Stimulated activated CD4-positive, alpha-beta T cell treated with anti-CD3 and anti-CD28 coated beads, Interleukin-15, amount 100 ng/mL, for 24 hours (primary cell): ENCODE results near the gene ZNF853.
A peak's percentile ranks its signal among the peaks of the same experiment; 100 is the strongest.
"Not testable (repeated sequence)": the region's sequence is repeated elsewhere in the genome, so short reads cannot be mapped to it uniquely, and the experiment has no call there.

Experiments
- DNase-seq: peaks from one replicate; pipeline ENCODE4 v3.0.0-alpha.2; 2020

The ZNF853 gene

DNA sequence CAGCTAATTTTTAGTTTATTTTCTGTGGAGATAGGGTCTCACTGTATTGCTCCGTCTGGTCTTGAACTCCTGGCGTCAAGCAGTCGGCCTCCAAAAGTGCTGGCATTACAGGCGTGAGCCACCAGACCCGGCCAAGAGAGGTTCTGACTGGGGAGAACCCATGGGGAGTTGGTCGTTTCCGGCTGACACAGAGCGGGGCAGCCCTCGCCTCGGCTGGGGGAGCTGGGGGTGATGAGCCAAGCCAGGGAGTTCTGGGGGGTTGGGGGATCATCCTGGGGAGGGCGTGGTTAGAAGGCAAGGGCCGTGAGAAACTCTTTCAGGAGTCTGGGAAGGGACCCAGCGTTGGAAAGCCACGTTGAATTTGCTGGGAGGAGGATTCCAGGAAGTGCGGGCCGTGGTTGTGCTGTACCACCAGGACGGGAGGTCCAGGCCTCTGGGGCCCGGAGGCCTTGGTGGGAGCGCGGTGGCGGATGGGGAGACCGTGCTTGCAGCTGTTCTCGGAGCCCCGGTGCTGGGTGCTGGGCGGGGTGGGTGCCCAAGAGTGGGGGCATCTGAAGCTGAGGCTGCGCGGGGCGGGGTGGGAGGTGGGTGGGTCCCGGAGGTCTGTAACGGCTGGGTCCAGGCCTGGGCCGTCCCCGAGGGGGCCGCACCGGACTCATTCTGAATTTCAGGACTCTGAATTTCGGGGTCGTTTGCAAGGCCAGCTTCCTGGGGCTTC, 8.4 kb upstream of the ZNF853 start:
- DNase-seq = no peak

GRCh38 chr7:6607651-6608051, 7.8 kb upstream of the ZNF853 start:
- no peak for DNase-seq

- no peak for DNase-seq
Observed at GRCh38 chr7:6608081-6608480, 7.3 kb upstream of the ZNF853 start.

- no peak for DNase-seq
Observed at GRCh38 chr7:6608794-6609193, 6.6 kb upstream of the ZNF853 start.

DNA sequence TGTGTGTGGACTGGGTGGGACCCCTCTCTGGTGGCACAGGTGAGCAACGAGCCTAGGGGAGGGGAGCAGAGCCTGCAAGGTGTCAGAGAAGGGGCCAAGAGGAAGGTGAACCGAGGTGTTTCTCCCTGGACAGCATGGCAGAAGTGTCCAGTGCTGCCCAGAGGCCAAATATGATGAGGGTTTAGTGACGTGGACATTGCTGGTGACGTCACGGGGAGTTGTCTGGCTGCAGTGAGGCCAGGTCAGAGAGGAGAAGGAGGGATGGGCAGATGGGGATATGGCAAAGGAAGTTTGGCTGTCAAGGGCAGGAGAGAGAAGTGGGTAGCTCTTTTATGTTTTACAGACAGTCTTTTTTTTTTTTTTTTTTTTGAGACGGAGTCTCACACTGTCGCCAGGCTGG, 2.6 kb upstream of the ZNF853 start:
- no peak for DNase-seq

GRCh38 chr7:6613706-6614105, 1.7 kb upstream of the ZNF853 start:
- no peak for DNase-seq

GRCh38 chr7:6615723-6616555, 529 bp downstream of the ZNF853 start:
- DNase-seq = peak; percentile 16

DNA sequence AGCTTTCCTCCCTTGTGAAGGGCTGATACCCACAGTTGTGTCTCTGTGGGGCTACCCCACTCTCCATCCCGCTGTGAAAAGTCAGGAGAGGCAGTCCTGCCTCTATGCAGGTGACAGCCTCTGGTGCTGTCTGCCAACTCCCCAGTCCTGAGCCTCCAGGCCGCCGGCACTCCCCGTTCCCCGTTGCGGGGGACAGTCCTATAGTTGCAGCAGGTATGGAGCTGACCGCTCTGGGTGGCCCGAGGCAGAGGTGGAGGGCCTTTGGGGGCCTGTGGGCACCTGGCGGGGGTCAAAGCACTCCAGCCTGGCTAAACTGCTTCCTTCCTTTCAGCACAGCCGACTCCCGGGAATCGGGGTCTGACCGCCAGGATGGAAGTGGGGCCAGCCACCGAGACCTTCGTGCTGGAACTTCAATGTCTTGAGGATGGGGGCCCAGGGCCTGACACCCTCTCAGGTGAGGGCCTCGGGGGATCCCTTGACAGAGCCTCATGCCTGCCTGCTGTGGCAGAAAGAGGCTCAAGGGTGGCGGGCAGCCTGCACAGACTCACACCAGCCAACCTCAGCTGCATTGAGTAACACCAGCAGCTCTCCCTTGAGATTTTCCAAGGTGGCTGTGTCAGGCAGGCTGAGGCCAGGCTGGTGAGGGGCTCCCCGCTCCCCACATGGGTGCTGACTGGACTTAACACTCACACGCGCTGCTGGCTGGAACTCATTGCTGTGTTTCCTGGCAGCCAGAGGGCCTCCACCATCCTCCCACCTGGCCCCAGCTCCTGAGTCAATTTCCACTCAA, 1.6 kb downstream of the ZNF853 start:
- DNase-seq = no peak

- no peak for DNase-seq
Observed at GRCh38 chr7:6618621-6619020, 3.2 kb downstream of the ZNF853 start.

- DNase-seq = no peak
Observed at GRCh38 chr7:6619961-6620360, 4.6 kb downstream of the ZNF853 start.

GRCh38 chr7:6621195-6622133, 6.1 kb downstream of the ZNF853 start:
- DNase-seq = no peak

DNA sequence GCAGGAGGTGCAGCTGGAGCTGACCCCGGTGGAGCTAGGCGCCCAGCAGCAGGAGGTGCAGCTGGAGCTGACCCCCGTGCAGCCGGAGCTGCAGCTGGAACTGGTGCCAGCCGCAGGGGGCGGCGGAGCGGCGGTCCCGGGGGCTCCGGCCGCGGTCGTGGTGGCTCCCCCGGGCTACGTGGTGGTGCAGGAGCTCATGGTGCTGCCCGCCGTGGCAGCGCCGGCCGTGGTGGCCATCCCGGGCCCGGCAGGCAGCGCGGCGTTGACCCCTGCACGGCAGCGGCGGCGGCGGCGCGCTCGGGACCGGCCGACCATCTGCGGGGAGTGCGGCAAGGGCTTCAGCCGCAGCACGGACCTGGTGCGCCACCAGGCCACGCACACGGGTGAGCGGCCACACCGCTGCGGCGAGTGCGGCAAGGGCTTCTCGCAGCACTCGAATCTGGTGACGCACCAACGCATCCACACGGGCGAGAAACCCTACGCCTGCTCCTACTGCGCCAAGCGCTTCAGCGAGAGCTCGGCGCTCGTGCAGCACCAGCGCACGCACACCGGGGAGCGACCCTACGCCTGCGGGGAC, 6.8 kb downstream of the ZNF853 start:
- DNase-seq = no peak

DNA sequence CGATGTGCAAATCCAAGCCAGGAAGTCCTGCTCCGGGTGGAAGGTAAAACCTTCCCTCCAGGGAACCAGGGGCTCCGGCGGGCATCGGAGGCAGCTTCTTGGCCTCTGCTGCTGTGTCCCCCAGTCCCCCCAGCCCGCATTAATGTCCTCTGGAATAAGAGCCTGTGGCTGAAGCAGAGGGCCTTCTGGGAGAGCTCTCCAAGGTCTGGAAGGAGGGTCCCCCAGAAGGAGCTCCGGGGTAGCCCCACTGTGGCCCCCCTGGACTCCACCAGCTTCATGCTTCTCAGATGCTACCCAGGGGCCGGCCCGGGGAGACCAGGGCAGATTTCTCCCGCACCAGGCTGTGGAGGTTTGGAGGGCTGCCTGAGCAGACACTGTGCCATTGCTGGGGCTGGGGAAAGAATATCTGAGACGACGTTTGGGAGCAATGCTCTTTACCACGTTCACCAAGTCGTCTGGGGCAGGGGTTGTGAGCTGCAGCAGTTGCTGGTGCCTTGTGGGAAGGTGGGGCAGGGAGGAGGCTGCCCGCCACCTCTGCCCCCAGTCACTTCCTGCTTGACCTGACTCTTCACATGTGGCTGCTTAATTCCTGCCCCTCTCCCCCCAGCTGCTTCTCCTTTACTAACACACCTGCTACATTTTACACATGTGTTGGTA, 8.3 kb downstream of the ZNF853 start:
- DNase-seq = peak; percentile 18

GRCh38 chr7:6624246-6624611, 8.8 kb downstream of the ZNF853 start:
- DNase-seq = no peak

GRCh38 chr7:6628045-6628444, 12.6 kb downstream of the ZNF853 start:
- DNase-seq = no peak

GRCh38 chr7:6630007-6630849, 14.8 kb downstream of the ZNF853 start:
- no peak for DNase-seq

DNA sequence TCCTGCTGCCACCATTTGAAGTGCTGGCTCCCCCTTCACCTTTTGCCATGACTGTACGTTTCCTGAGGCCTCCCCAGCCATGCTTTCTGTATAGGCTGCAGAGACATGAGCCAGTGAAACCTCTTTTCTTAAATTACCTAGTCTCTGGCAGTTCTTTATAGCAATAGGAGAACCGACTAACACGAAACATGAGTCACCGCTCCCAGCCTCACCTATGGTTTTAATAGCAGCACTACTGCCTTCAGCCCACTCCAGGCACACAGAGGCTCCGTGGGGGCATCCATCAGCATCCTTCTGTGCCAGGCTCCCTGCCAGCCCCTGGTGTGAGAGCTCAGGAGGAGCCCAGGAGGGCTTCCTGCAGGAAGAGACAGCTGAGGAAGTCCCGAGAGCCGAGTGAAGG, 16.2 kb downstream of the ZNF853 start:
- DNase-seq = peak; percentile 14

- DNase-seq = no peak
Observed at GRCh38 chr7:6634021-6634420, 18.6 kb downstream of the ZNF853 start.

DNA sequence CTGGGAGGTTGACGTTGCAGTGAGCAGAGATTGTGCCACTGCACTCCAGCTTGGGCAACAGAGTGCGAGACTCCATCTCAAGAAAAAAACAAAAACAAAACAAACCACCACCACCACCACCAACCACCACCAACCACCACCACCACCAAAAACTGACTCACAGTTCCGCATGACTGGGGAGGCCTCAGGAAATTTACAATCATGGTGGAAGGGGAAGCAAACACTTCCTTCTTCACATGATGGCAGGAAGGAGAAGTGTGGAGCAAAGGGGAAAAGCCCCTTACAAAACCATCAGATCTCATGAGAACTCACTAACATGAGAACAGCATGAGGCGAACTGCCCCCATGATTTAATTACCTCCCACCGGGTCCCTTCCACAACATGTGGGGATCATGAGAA, 19.6 kb downstream of the ZNF853 start:
- not testable (repeated sequence) for DNase-seq

- DNase-seq = peak; percentile 72
Observed at GRCh38 chr7:6636741-6637543, 21.5 kb downstream of the ZNF853 start, which contains the start of gene ZNF316. ZNF316 (plus strand) TSS chr7:6637318; CDS start chr7:6642410, 5,092 bp downstream.
